Neural cell (in vitro differentiated cells): ENCODE data around the gene S100P. TPM values are rescaled to one million over a fixed set of nuclear protein-coding genes. Genes with fewer than 3 reads are reported as not detected.

Experiments
- H2AFZ ChIP-seq: fragments of 200-600, 300-800 bp; sonication (generic), shearing (Covaris generic); 2 replicates; pipeline ENCODE4 v1.6.0; 2014; ENCODE audit warnings: low read depth, mild to moderate bottlenecking, antibody characterized with exemption, low read length, moderate library complexity
- H3F3A ChIP-seq: fragments of 200-600 bp; shearing (Covaris generic); 2 replicates; pipeline ENCODE4 v1.6.1; 2016; ENCODE audit warnings: mild to moderate bottlenecking, moderate library complexity, mixed read lengths, antibody characterized with exemption, low read length; ENCODE audit not compliant: insufficient read depth, poor library complexity, severe bottlenecking
- H3K27ac ChIP-seq: fragments of 200-600, 300-800 bp; sonication (generic), shearing (Covaris generic); 2 replicates; pipeline ENCODE4 v1.5.1; 2014; ENCODE audit warnings: mild to moderate bottlenecking, low read length, moderate library complexity
- H3K27me3 ChIP-seq: fragments of 300-800, 200-600 bp; sonication (generic), shearing (Covaris generic); 2 replicates; pipeline ENCODE4 v1.6.0; 2014; ENCODE audit warnings: mild to moderate bottlenecking, low read depth, low read length, moderate library complexity; ENCODE audit not compliant: insufficient read depth
- H3K36me3 ChIP-seq: fragments of 300-800, 200-600 bp; sonication (generic), shearing (Covaris generic); 2 replicates; pipeline ENCODE4 v1.5.1; 2014; ENCODE audit warnings: mild to moderate bottlenecking, antibody characterized with exemption, low read length, moderate library complexity; ENCODE audit not compliant: insufficient read depth
- H3K4me2 ChIP-seq: fragments of 300-800, 200-600 bp; sonication (generic), shearing (Covaris generic); 2 replicates; pipeline ENCODE4 v1.6.0; 2014; ENCODE audit warnings: mild to moderate bottlenecking, low read length
- H3K4me3 ChIP-seq: fragments of 300-800, 200-600 bp; sonication (generic), shearing (Covaris generic); 2 replicates; pipeline ENCODE4 v1.5.1; 2014; ENCODE audit warnings: mild to moderate bottlenecking, low read length, moderate library complexity
- H3K79me2 ChIP-seq: fragments of 200-600 bp; shearing (Covaris generic); replicated peaks from 2 replicates; pipeline ENCODE4 v1.6.0; 2014; ENCODE audit warnings: mild to moderate bottlenecking, low read length, moderate library complexity; ENCODE audit not compliant: insufficient read depth
- H3K9ac ChIP-seq: fragments of 300-800, 200-600 bp; sonication (generic), shearing (Covaris generic); 2 replicates; pipeline ENCODE4 v1.6.1; 2016; ENCODE audit warnings: mild to moderate bottlenecking, low read length, mixed read lengths
- H3K9me2 ChIP-seq: fragments of 200-600 bp; shearing (Covaris generic); 2 replicates; pipeline ENCODE4 v1.6.1; 2016; ENCODE audit warnings: mild to moderate bottlenecking, low read length, mixed read lengths; ENCODE audit not compliant: insufficient read depth
- H3K9me3 ChIP-seq: fragments of 200-600, 300-800 bp; sonication (generic), shearing (Covaris generic); 2 replicates; pipeline ENCODE4 v1.6.1; 2016; ENCODE audit warnings: mild to moderate bottlenecking, mixed run types, low read length, moderate library complexity, mixed read lengths
- H4K20me1 ChIP-seq: fragments of 200-600 bp; shearing (Covaris generic); 2 replicates; pipeline ENCODE4 v1.6.1; 2016; ENCODE audit warnings: mild to moderate bottlenecking, mixed run types; ENCODE audit not compliant: insufficient read depth
- CTCF ChIP-seq: fragments of 450-650 bp; IDR thresholded peaks from 2 replicates; pipeline ENCODE4 v1.5.1; 2014; ENCODE audit warnings: antibody characterized with exemption, mild to moderate bottlenecking, moderate library complexity; ENCODE audit not compliant: poor library complexity, severe bottlenecking
- EP300 ChIP-seq: fragments of 450-650 bp; conservative IDR thresholded peaks from 2 replicates; pipeline ENCODE4 v1.6.1; 2014; ENCODE audit warnings: antibody characterized with exemption, mild to moderate bottlenecking, moderate library complexity; ENCODE audit not compliant: poor library complexity, severe bottlenecking
- EZH2 ChIP-seq: fragments of 200-600, 300-800 bp; shearing (Covaris generic), sonication (generic); IDR thresholded peaks from 2 replicates; pipeline ENCODE4 v1.6.1; 2014; ENCODE audit warnings: antibody characterized with exemption, low read length, borderline replicate concordance, mild to moderate bottlenecking; ENCODE audit not compliant: insufficient read depth, poor library complexity, severe bottlenecking
- MXI1 ChIP-seq: fragments of 450-650 bp; conservative IDR thresholded peaks from 2 replicates; pipeline ENCODE4 v1.6.1; 2014; ENCODE audit warnings: antibody characterized with exemption, mild to moderate bottlenecking; ENCODE audit not compliant: poor library complexity, severe bottlenecking
- POLR2AphosphoS5 ChIP-seq: IDR thresholded peaks from 2 replicates; pipeline ENCODE4 v1.6.1; 2012
- RAD21 ChIP-seq: fragments of 450-650 bp; conservative IDR thresholded peaks from 2 replicates; pipeline ENCODE4 v1.6.1; 2014; ENCODE audit warnings: antibody characterized with exemption, mild to moderate bottlenecking, moderate library complexity
- REST ChIP-seq: IDR thresholded peaks from 2 replicates; pipeline ENCODE4 v1.6.1; 2012; ENCODE audit warnings: borderline replicate concordance
- SMC3 ChIP-seq: fragments of 450-650 bp; conservative IDR thresholded peaks from 2 replicates; pipeline ENCODE4 v1.6.1; 2014; ENCODE audit warnings: antibody characterized with exemption, mild to moderate bottlenecking, moderate library complexity; ENCODE audit not compliant: poor library complexity
- TAF1 ChIP-seq: IDR thresholded peaks from 2 replicates; pipeline ENCODE4 v1.6.1; 2012; ENCODE audit warnings: low read depth
- polyA plus RNA-seq: library from polyadenylated mRNA; depleted of rRNA; stranded (reverse); fragments of >200 nt; gene quantifications from 2 replicates; pipeline ENCODE4 v1.2.3, GENCODE V29; 2014

S100P gene
- polyA plus RNA-seq, 1 donor from 2014 or later, result not detected

GRCh38 chr4:6730603-6731317 is 37.1 kb downstream of the S100P start:
- Histone ChIP-seq H3K9me3 (no peaks in the 10 kb centered on the region), H3K4me2 (no peak overlapping the region), H3K27me3 (no peaks in the 10 kb centered on the region), H4K20me1 (no peaks in the 10 kb centered on the region), H3K27ac (no peak overlapping the region), H3F3A (no peaks in the 10 kb centered on the region), H3K9me2 (no peaks in the 10 kb centered on the region), H3K4me3 (no peak overlapping the region), H3K79me2 (no peaks in the 10 kb centered on the region), H3K36me3 (no peaks in the 10 kb centered on the region), H3K9ac (no peak overlapping the region), H2AFZ (no peak overlapping the region)
- TF ChIP-seq REST, result no peak
- no peak for TF ChIP-seq POLR2AphosphoS5
- TF ChIP-seq TAF1, result no peak
- TF ChIP-seq RAD21, result no peak
- no peak for TF ChIP-seq EZH2
- TF ChIP-seq CTCF, result no peak
- TF ChIP-seq MXI1, result no peak
- TF ChIP-seq EP300, result no peak
- TF ChIP-seq SMC3, result no peak

GRCh38 chr4:6731318-6731675 is 37.6 kb downstream of the S100P start:
- Histone ChIP-seq H3K27ac (no peak overlapping the region), H3K27me3 (no peaks in the 10 kb centered on the region), H3F3A (no peaks in the 10 kb centered on the region), H3K9ac (no peak overlapping the region), H3K4me2 (no peak overlapping the region), H3K79me2 (no peaks in the 10 kb centered on the region), H3K36me3 (no peaks in the 10 kb centered on the region), H3K9me3 (no peaks in the 10 kb centered on the region), H3K4me3 (no peak overlapping the region), H3K9me2 (no peaks in the 10 kb centered on the region), H4K20me1 (no peaks in the 10 kb centered on the region), H2AFZ (no peak overlapping the region)
- TF ChIP-seq EP300, result no peak
- no peak for TF ChIP-seq SMC3
- TF ChIP-seq REST, result no peak
- TF ChIP-seq CTCF, result no peak
- no peak for TF ChIP-seq POLR2AphosphoS5
- no peak for TF ChIP-seq RAD21
- no peak for TF ChIP-seq MXI1
- no peak for TF ChIP-seq EZH2
- no peak for TF ChIP-seq TAF1
